Measurements from ENCODE around the gene PPFIBP2.

DNA sequence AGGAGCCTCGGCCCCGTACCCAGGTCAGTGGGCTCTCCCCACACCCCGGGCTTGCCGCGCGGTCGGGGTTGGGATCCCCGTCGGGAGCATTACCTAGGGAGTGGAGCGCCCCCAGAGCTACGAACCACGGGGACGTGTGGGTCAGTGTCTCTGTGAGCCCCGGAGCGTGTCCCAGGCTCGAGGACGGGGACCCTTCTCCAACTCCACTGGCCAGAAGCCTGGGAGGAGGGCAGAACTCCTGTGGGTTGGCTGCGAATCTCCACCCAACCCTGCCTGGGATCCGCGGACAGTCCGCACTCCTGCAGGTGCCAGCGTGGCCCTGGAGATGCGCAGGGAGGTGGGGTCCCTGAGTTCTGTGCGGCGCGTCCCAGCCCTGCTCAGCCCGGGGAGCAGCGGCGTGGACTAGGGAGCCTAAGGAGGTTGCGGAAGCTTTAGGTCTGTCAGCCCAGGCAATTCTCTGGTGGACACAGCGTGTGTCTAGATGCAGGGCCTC lies 346 bp downstream of the PPFIBP2 start:
- TF ChIP-seq, protein P1, sequence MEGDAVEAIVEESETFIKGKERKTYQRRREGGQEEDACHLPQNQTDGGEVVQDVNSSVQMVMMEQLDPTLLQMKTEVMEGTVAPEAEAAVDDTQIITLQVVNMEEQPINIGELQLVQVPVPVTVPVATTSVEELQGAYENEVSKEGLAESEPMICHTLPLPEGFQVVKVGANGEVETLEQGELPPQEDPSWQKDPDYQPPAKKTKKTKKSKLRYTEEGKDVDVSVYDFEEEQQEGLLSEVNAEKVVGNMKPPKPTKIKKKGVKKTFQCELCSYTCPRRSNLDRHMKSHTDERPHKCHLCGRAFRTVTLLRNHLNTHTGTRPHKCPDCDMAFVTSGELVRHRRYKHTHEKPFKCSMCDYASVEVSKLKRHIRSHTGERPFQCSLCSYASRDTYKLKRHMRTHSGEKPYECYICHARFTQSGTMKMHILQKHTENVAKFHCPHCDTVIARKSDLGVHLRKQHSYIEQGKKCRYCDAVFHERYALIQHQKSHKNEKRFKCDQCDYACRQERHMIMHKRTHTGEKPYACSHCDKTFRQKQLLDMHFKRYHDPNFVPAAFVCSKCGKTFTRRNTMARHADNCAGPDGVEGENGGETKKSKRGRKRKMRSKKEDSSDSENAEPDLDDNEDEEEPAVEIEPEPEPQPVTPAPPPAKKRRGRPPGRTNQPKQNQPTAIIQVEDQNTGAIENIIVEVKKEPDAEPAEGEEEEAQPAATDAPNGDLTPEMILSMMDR (conservative IDR thresholded peaks at IDR 0.05) = no peak
- no peak for TF ChIP-seq ZFX (IDR thresholded peaks at IDR 0.05)
